ENCODE results near the gene VSIR. TPM values are rescaled to one million over a fixed set of nuclear protein-coding genes. Genes with fewer than 3 reads are reported as not detected.

Gene VSIR
- total and polyA plus RNA-seq, 2 experiments from 2014 or later, result 81.6 to 153 TPM

DNA sequence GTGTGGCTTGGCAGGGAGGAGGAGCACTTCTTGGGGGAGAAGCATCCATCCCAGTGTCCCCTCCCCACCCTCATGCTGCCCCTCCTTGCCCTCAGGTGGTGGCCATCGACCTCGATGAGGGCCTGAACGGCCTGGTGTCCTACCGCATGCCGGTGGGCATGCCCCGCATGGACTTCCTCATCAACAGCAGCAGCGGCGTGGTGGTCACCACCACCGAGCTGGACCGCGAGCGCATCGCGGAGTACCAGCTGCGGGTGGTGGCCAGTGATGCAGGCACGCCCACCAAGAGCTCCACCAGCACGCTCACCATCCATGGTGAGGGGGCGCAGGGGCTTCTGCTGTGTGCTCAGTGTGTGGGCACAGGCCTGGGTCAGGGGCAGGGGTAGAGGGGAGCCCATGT, 68.5 kb downstream of the VSIR start:
- in situ Hi-C loops (cut with MboI), result no loop called here
- H3K79me2 ChIP-seq (ENCODE audit: insufficient read depth), result no peaks in the 10 kb centered on the region
- no peaks in the 10 kb centered on the region; the same call in 1 of the 2 replicates for H3K27me3 ChIP-seq (replicated peaks; ENCODE audit: insufficient read depth)
- H3F3A ChIP-seq (ENCODE audit: insufficient read depth), result no peaks in the 10 kb centered on the region
- H3K4me2 ChIP-seq (ENCODE audit: unreplicated experiment), result no peak overlapping the region
- TF ChIP-seq EZH2phosphoT487 (IDR thresholded peaks at IDR 0.05; ENCODE audit: insufficient read depth, low read depth) (no peak), EZH2 (IDR thresholded peaks at IDR 0.05; ENCODE audit: insufficient read depth, poor library complexity, severe bottlenecking) (no peak)
- no peak for DNase-seq
- H3K4me3 ChIP-seq, result no peak overlapping the region
- H3K9me2 ChIP-seq (ENCODE audit: insufficient read depth), result no peaks in the 10 kb centered on the region
- 79 to 86% methylated on average over 12 to 18 of the region's 18 CpGs for WGBS, 2 experiments (ENCODE audit: low coverage in 1 of 2, low lambda C conversion rate in 2 of 2, missing lambda C conversion rate in 2 of 2)
- H3K27ac ChIP-seq, result no peak overlapping the region
- no peaks in the 10 kb centered on the region for H3K4me1 ChIP-seq (ENCODE audit: insufficient read depth)
- no peak overlapping the region for H2AFZ ChIP-seq
- no peaks in the 10 kb centered on the region for H4K20me1 ChIP-seq (ENCODE audit: insufficient read depth)
- no peaks in the 10 kb centered on the region for H3K36me3 ChIP-seq (ENCODE audit: low read depth)
- H3K9me3 ChIP-seq (ENCODE audit: low read depth), result no peaks in the 10 kb centered on the region
- H3K9ac ChIP-seq, result no peak overlapping the region

- 79% methylated on average over 7 to 11 of the region's 11 CpGs for WGBS, 2 experiments (ENCODE audit: low coverage in 1 of 2, low lambda C conversion rate in 2 of 2, missing lambda C conversion rate in 2 of 2)
- in situ Hi-C loops (cut with MboI), result no loop called here
Observed at GRCh38 chr10:71703577-71703976, 69.7 kb downstream of the VSIR start.

GRCh38 chr10:71701496-71702132, 71.7 kb downstream of the VSIR start:
- H3K4me2 ChIP-seq (ENCODE audit: unreplicated experiment), result no peak overlapping the region
- in situ Hi-C loops (cut with MboI), result no loop called here
- no peak overlapping the region for H2AFZ ChIP-seq
- no peak for DNase-seq
- no peak overlapping the region for H3K4me3 ChIP-seq
- no peak overlapping the region for H3K27ac ChIP-seq
- H3F3A ChIP-seq (ENCODE audit: insufficient read depth), result no peaks in the 10 kb centered on the region
- no peaks in the 10 kb centered on the region for H3K9me2 ChIP-seq (ENCODE audit: insufficient read depth)
- no peaks in the 10 kb centered on the region for H3K36me3 ChIP-seq (ENCODE audit: low read depth)
- no peaks in the 10 kb centered on the region for H4K20me1 ChIP-seq (ENCODE audit: insufficient read depth)
- H3K79me2 ChIP-seq (ENCODE audit: insufficient read depth), result no peaks in the 10 kb centered on the region
- 50 to 51% methylated on average over 11 of the region's 11 CpGs for WGBS, 2 experiments (ENCODE audit: low coverage in 1 of 2, low lambda C conversion rate in 2 of 2, missing lambda C conversion rate in 2 of 2)
- H3K4me1 ChIP-seq (ENCODE audit: insufficient read depth), result no peaks in the 10 kb centered on the region
- TF ChIP-seq EZH2 (IDR thresholded peaks at IDR 0.05; ENCODE audit: insufficient read depth, poor library complexity, severe bottlenecking) (no peak), EZH2phosphoT487 (IDR thresholded peaks at IDR 0.05; ENCODE audit: insufficient read depth, low read depth) (no peak)
- no peaks in the 10 kb centered on the region; the same call in none of the 2 replicates for H3K27me3 ChIP-seq (replicated peaks; ENCODE audit: insufficient read depth)
- no peaks in the 10 kb centered on the region for H3K9me3 ChIP-seq (ENCODE audit: low read depth)
- no peak overlapping the region for H3K9ac ChIP-seq

More at GRCh38 chr10:71703577-71703976, 69.7 kb downstream of the VSIR start:
- H3K79me2 ChIP-seq (ENCODE audit: insufficient read depth), result no peaks in the 10 kb centered on the region
- H3K27ac ChIP-seq, result no peak overlapping the region
- H3K4me3 ChIP-seq, result no peak overlapping the region
- H3K9ac ChIP-seq, result no peak overlapping the region
- DNase-seq, result no peak
- H4K20me1 ChIP-seq (ENCODE audit: insufficient read depth), result no peaks in the 10 kb centered on the region
- no peak overlapping the region for H2AFZ ChIP-seq
- no peaks in the 10 kb centered on the region for H3K4me1 ChIP-seq (ENCODE audit: insufficient read depth)
- H3K4me2 ChIP-seq (ENCODE audit: unreplicated experiment), result no peak overlapping the region
- no peaks in the 10 kb centered on the region; the same call in none of the 2 replicates for H3K27me3 ChIP-seq (replicated peaks; ENCODE audit: insufficient read depth)
- H3F3A ChIP-seq (ENCODE audit: insufficient read depth), result no peaks in the 10 kb centered on the region
- no peaks in the 10 kb centered on the region for H3K36me3 ChIP-seq (ENCODE audit: low read depth)
- H3K9me2 ChIP-seq (ENCODE audit: insufficient read depth), result no peaks in the 10 kb centered on the region
- no peak for TF ChIP-seq EZH2 (IDR thresholded peaks at IDR 0.05; ENCODE audit: insufficient read depth, poor library complexity, severe bottlenecking)
- TF ChIP-seq EZH2phosphoT487 (IDR thresholded peaks at IDR 0.05; ENCODE audit: insufficient read depth, low read depth), result no peak
- H3K9me3 ChIP-seq (ENCODE audit: low read depth), result no peaks in the 10 kb centered on the region

DNA sequence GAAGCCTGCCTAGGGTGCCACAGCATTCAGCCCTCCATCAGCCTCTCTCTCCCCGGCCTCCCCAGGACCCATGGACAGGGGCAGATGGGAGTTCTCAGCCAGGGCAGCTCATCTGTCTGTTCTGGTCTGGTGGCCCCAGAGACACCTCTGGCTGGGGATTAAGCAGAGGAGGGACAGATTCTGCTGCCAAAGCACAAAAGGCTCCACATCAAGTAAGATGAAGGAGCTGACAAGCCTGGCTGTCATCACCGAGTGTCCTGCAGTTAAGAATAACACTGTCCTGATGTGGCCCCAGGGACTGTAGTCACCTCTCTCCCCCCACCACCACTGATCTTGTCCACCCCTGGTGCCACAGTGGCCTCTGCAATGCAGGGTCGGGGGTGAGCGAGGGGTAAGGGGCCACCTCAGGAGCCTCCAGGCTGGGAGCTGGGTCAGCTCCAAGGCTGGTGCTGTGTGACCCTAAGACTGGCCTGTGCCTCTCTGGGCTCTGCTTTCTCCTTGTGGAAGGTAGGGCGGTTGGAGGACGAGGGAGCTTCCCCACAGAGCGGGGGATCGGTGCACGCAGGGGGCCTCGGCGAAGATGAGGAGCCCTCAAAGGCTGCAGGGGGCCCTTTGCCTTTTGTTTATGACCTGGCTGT, 72.5 kb downstream of the VSIR start:
- H3K4me3 ChIP-seq, result no peak overlapping the region
- no peaks in the 10 kb centered on the region for H3F3A ChIP-seq (ENCODE audit: insufficient read depth)
- no peak for TF ChIP-seq EZH2phosphoT487 (IDR thresholded peaks at IDR 0.05; ENCODE audit: insufficient read depth, low read depth)
- no peak for TF ChIP-seq EZH2 (IDR thresholded peaks at IDR 0.05; ENCODE audit: insufficient read depth, poor library complexity, severe bottlenecking)
- H3K79me2 ChIP-seq (ENCODE audit: insufficient read depth), result no peaks in the 10 kb centered on the region
- H3K9me2 ChIP-seq (ENCODE audit: insufficient read depth), result no peaks in the 10 kb centered on the region
- no peak overlapping the region for H2AFZ ChIP-seq
- WGBS, 2 experiments (ENCODE audit: low coverage in 1 of 2, low lambda C conversion rate in 2 of 2, missing lambda C conversion rate in 2 of 2), result 68 to 70% methylated on average over 9 to 11 of the region's 11 CpGs
- H3K27ac ChIP-seq, result no peak overlapping the region
- no peaks in the 10 kb centered on the region for H3K36me3 ChIP-seq (ENCODE audit: low read depth)
- no peak for DNase-seq
- in situ Hi-C loops (cut with MboI), result no loop called here
- H3K9ac ChIP-seq, result no peak overlapping the region
- no peaks in the 10 kb centered on the region for H3K9me3 ChIP-seq (ENCODE audit: low read depth)
- no peaks in the 10 kb centered on the region; the same call in none of the 2 replicates for H3K27me3 ChIP-seq (replicated peaks; ENCODE audit: insufficient read depth)
- H3K4me1 ChIP-seq (ENCODE audit: insufficient read depth), result no peaks in the 10 kb centered on the region
- H4K20me1 ChIP-seq (ENCODE audit: insufficient read depth), result no peaks in the 10 kb centered on the region
- no peak overlapping the region for H3K4me2 ChIP-seq (ENCODE audit: unreplicated experiment)

Measured in GM23248 (cell line).